ENCODE results near the gene HPN. TPM values are rescaled to one million over a fixed set of nuclear protein-coding genes. Genes with fewer than 3 reads are reported as not detected.

HPN gene
- total and polyA plus RNA-seq, 2 donors (not counting 3 experiments of a cell fraction or from before 2014, with no cell fraction given) = 0.10 TPM; not detected in 1

- DNase-seq (ENCODE audit: low read depth, low spot score) (no peak), FAIRE-seq (no peak)
- no peaks in the 10 kb centered on the region for H3K4me1 ChIP-seq (ENCODE audit: control insufficient read depth, extremely low read depth, insufficient read depth, low read length)
- H3K9ac ChIP-seq (replicated peaks; ENCODE audit: extremely low read depth, insufficient read depth, low read length) = no peak overlapping the region
- no peak overlapping the region for H3K4me2 ChIP-seq (ENCODE audit: insufficient read depth, low read length)
- dilution Hi-C loops (cut with MboI; ENCODE audit: extremely low pct_ligation_motif_present, low sequenced_read_pairs) = no loop called here
- no peak overlapping the region for H3K4me3 ChIP-seq (replicated peaks in 1 of 3; ENCODE audit: insufficient read depth in 1 of 3, low read depth in 1 of 3, low read length in 3 of 3)
- no peaks in the 10 kb centered on the region for H3K79me2 ChIP-seq (ENCODE audit: control insufficient read depth, insufficient read depth, low read length)
- no peaks in the 10 kb centered on the region for H3K9me3 ChIP-seq (replicated peaks; ENCODE audit: control insufficient read depth, insufficient read depth, low read length)
- ChIA-PET CTCF (interaction anchor here (2.4 to 4.4 kb wide), 2 partner anchors 10 to 13 kb away, joined by 7 to 35 read pairs; no protein-coding TSS in a partner anchor), POLR2A (no interaction called here)
- no TSS peak for BruUV-seq (replicated peaks)
- H3K27ac ChIP-seq (ENCODE audit: insufficient read depth, low read depth, low read length) = no peak overlapping the region
- no peak overlapping the region for H2AFZ ChIP-seq (ENCODE audit: low read depth, low read length)
- no peaks in the 10 kb centered on the region for H3K36me3 ChIP-seq (ENCODE audit: control insufficient read depth in 2 of 2, extremely low read depth in 1 of 2, insufficient read depth in 2 of 2, low read length in 2 of 2)
- intact Hi-C loops (cut with micrococcal nuclease) = no loop called here
- H3K9me1 ChIP-seq (replicated peaks; ENCODE audit: control insufficient read depth, extremely low read depth, insufficient read depth, low read length) = no peaks in the 10 kb centered on the region
- TF ChIP-seq MYC (IDR thresholded peaks at IDR 0.05; ENCODE audit: low read depth, low read length) (no peak), EZH2 (IDR thresholded peaks at IDR 0.05; ENCODE audit: borderline replicate concordance, low read depth, low read length, severe bottlenecking) (no peak), FOS (IDR thresholded peaks at IDR 0.05; ENCODE audit: borderline replicate concordance, insufficient read depth, low read length) (no peak), GATA2 (IDR thresholded peaks at IDR 0.05; ENCODE audit: insufficient read depth, insufficient read length, low read depth, low read length) (no peak), CTCF (IDR thresholded peaks at IDR 0.05; ENCODE audit: extremely low read depth in 1 of 2, insufficient read depth in 1 of 2, low read depth in 1 of 2, low read length in 2 of 2) (no peak), POLR2A (IDR thresholded peaks at IDR 0.05; ENCODE audit: low read depth, low read length) (no peak), POLR2AphosphoS5 (IDR thresholded peaks at IDR 0.05; ENCODE audit: insufficient read depth, low read depth, low read length) (no peak), JUN (IDR thresholded peaks at IDR 0.05; ENCODE audit: borderline replicate concordance, insufficient read depth, insufficient read length, low read depth) (no peak)
- TF ChIP-seq, protein P1, sequence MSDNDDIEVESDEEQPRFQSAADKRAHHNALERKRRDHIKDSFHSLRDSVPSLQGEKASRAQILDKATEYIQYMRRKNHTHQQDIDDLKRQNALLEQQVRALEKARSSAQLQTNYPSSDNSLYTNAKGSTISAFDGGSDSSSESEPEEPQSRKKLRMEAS (IDR thresholded peaks at IDR 0.05; ENCODE audit: insufficient read depth, insufficient read length) = no peak
- H3K27me3 ChIP-seq (ENCODE audit: control insufficient read depth in 2 of 2, insufficient read depth in 2 of 2, low read length in 2 of 2) = peaks cover 0 to 3% of the 10 kb centered on the region in 2 experiments
- no peaks in the 10 kb centered on the region for H4K20me1 ChIP-seq (replicated peaks; ENCODE audit: control insufficient read depth, extremely low read depth, insufficient read depth, low read length)
Observed at GRCh38 chr19:35053667-35054293, 12.3 kb downstream of the HPN start.
